Measurements from ENCODE around the gene SCAP. TPM values are rescaled to one million over a fixed set of nuclear protein-coding genes. Genes with fewer than 3 reads are reported as not detected.
A peak's percentile ranks its signal among the peaks of the same experiment; 100 is the strongest.

SCAP gene
- total and polyA plus RNA-seq, 2 experiments from 2014 or later: 83.2 to 94.8 TPM

- Histone ChIP-seq H3K79me2 (peaks cover 50% of the 10 kb centered on the region), H3K4me3 (no peak overlapping the region), H3K9me2 (replicated peaks; ENCODE audit: insufficient read depth) (no peaks in the 10 kb centered on the region), H3K4me2 (no peak overlapping the region), H3K27ac (no peak overlapping the region), H3K4me1 (ENCODE audit: insufficient read depth) (peaks cover 25% of the 10 kb centered on the region), H3K9me3 (ENCODE audit: low read depth) (no peaks in the 10 kb centered on the region), H4K20me1 (ENCODE audit: insufficient read depth, poor library complexity, severe bottlenecking) (no peaks in the 10 kb centered on the region), H2AFZ (no peak overlapping the region), H3K36me3 (replicated peaks; ENCODE audit: insufficient read depth, low read depth) (no peaks in the 10 kb centered on the region), H3K27me3 (no peaks in the 10 kb centered on the region)
- no peak for TF ChIP-seq CTCF (IDR thresholded peaks at IDR 0.05; ENCODE audit: poor library complexity)
- TF ChIP-seq EZH2phosphoT487 (IDR thresholded peaks at IDR 0.05; ENCODE audit: low read depth, severe bottlenecking, unreplicated experiment): no peak
- no peak for TF ChIP-seq EZH2 (IDR thresholded peaks at IDR 0.05; ENCODE audit: borderline replicate concordance)
- WGBS (ENCODE audit: low lambda C conversion rate, missing lambda C conversion rate): 90% methylated on average over 2 of the region's 2 CpGs
- DNase-seq (ENCODE audit: low spot score): no peak
These were observed 43.1 kb downstream of the SCAP start for GRCh38 chr3:47432673-47433072.

- no peaks in the 10 kb centered on the region for H4K20me1 ChIP-seq (ENCODE audit: insufficient read depth, poor library complexity, severe bottlenecking)
These were observed 44.5 kb downstream of the SCAP start for GRCh38 chr3:47431225-47431624.

GRCh38 chr3:47430606-47431005 lies 45.1 kb downstream of the SCAP start:
- Histone ChIP-seq H3K36me3 (replicated peaks; ENCODE audit: insufficient read depth, low read depth) (no peaks in the 10 kb centered on the region), H2AFZ (no peak overlapping the region), H3K4me1 (ENCODE audit: insufficient read depth) (peaks cover 20% of the 10 kb centered on the region), H3K9me2 (replicated peaks; ENCODE audit: insufficient read depth) (no peaks in the 10 kb centered on the region), H3K79me2 (peaks cover 33% of the 10 kb centered on the region), H3K4me3 (no peak overlapping the region), H3K9me3 (ENCODE audit: low read depth) (no peaks in the 10 kb centered on the region), H3K27me3 (no peaks in the 10 kb centered on the region), H4K20me1 (ENCODE audit: insufficient read depth, poor library complexity, severe bottlenecking) (no peaks in the 10 kb centered on the region), H3K4me2 (no peak overlapping the region), H3K27ac (no peak overlapping the region)
- TF ChIP-seq EZH2 (IDR thresholded peaks at IDR 0.05; ENCODE audit: borderline replicate concordance) (no peak), CTCF (IDR thresholded peaks at IDR 0.05; ENCODE audit: poor library complexity) (no peak), EZH2phosphoT487 (IDR thresholded peaks at IDR 0.05; ENCODE audit: low read depth, severe bottlenecking, unreplicated experiment) (no peak)
- 90% methylated on average over 7 of the region's 7 CpGs for WGBS (ENCODE audit: low lambda C conversion rate, missing lambda C conversion rate)
- no peak for DNase-seq (ENCODE audit: low spot score)

More at GRCh38 chr3:47431225-47431624, 44.5 kb downstream of the SCAP start:
- H3K27me3 ChIP-seq: no peaks in the 10 kb centered on the region
- no peak for DNase-seq (ENCODE audit: low spot score)
- WGBS (ENCODE audit: low lambda C conversion rate, missing lambda C conversion rate): 93% methylated on average over 3 of the region's 3 CpGs
- no peak overlapping the region for H3K4me3 ChIP-seq
- TF ChIP-seq EZH2phosphoT487 (IDR thresholded peaks at IDR 0.05; ENCODE audit: low read depth, severe bottlenecking, unreplicated experiment): no peak
- TF ChIP-seq EZH2 (IDR thresholded peaks at IDR 0.05; ENCODE audit: borderline replicate concordance): no peak
- no peak for TF ChIP-seq CTCF (IDR thresholded peaks at IDR 0.05; ENCODE audit: poor library complexity)
- no peaks in the 10 kb centered on the region for H3K9me3 ChIP-seq (ENCODE audit: low read depth)
- peaks cover 39% of the 10 kb centered on the region for H3K79me2 ChIP-seq
- H3K4me2 ChIP-seq: no peak overlapping the region
- no peaks in the 10 kb centered on the region for H3K36me3 ChIP-seq (replicated peaks; ENCODE audit: insufficient read depth, low read depth)
- peaks cover 25% of the 10 kb centered on the region for H3K4me1 ChIP-seq (ENCODE audit: insufficient read depth)
- no peak overlapping the region for H2AFZ ChIP-seq
- H3K9me2 ChIP-seq (replicated peaks; ENCODE audit: insufficient read depth): no peaks in the 10 kb centered on the region
- H3K27ac ChIP-seq: peak overlapping the region; percentile 6

Measured in hepatocyte (in vitro differentiated cells).